GM12878 (cell line): ENCODE measurements around the gene VMAC. TPM values are rescaled to one million over a fixed set of nuclear protein-coding genes. Genes with fewer than 3 reads are reported as not detected.

Experiments used
- ATAC-seq: fragments of 200-7000 bp; cut with Tn5 transposase; 3 replicates; pipeline ENCODE4 v1.9.1; 2020; ENCODE audit warnings: mild to moderate bottlenecking, moderate library complexity
- BruUV-seq: library from RNA; stranded (reverse); fragments of 400-500 nt; replicated peaks from 2 replicates; lab custom pipeline; 2021; lab: Mats Ljungman, UMichigan
- CTCF ChIA-PET: fragments of 300-600 bp; sonication (Branson Sonifier 250); formaldehyde crosslinking; extraction: SDS; loops from one replicate; lab custom pipeline; 2021; ENCODE audit warnings: inconsistent platforms; lab: Yijun Ruan, JAX
- POLR2A ChIA-PET: fragments of 350-600 bp; formaldehyde crosslinking; extraction: SDS; loops from one replicate; lab custom pipeline; 2021; ENCODE audit warnings: inconsistent platforms; lab: Charles Lee
- RAD21 ChIA-PET: fragments of 300-600 bp; sonication (Branson Sonifier 250); formaldehyde crosslinking; loops from one replicate; lab custom pipeline; 2023; ENCODE audit warnings: antibody characterized with exemption; ENCODE audit not compliant: unreplicated experiment; lab: Charles Lee
- SMC1A ChIA-PET: fragments of 300-600 bp; sonication (Branson Sonifier 250); formaldehyde crosslinking; loops from one replicate; lab custom pipeline; 2023; ENCODE audit not compliant: unreplicated experiment, uncharacterized antibody; lab: Charles Lee
- DNase-seq: peaks from one replicate; pipeline ENCODE4 v3.0.0-alpha.2; 2011; ENCODE audit warnings: low read depth, low spot score
- FAIRE-seq: peaks from 3 replicates; lab custom pipeline; 2011; peaks lifted over from hg19 to GRCh38; lab: Jason Lieb, UNC
- H2AFZ ChIP-seq: 2 replicates; pipeline ENCODE4 v1.6.0; 2011; ENCODE audit warnings: low read depth, low read length, control low read depth; ENCODE audit not compliant: control insufficient read depth
- H3K27ac ChIP-seq: 2 replicates; pipeline ENCODE4 v1.5.1; 2011; ENCODE audit warnings: control low read depth; ENCODE audit not compliant: control insufficient read depth, insufficient read depth
- H3K27me3 ChIP-seq, 2 experiments: replicated peaks in 1 of 2; 2 replicates each; pipeline versions ENCODE4 v1.6.0 to v1.6.1; 2011; ENCODE audit warnings: low read length in 1 of 2; ENCODE audit not compliant: control insufficient read depth in 2 of 2, insufficient read depth in 2 of 2
- H3K36me3 ChIP-seq, 2 experiments: 2 replicates each; pipeline ENCODE4 v1.5.1; 2011; ENCODE audit warnings: low read length in 1 of 2; ENCODE audit not compliant: control insufficient read depth in 2 of 2, insufficient read depth in 2 of 2
- H3K4me1 ChIP-seq: 2 replicates; pipeline ENCODE4 v1.6.1; 2011; ENCODE audit warnings: mild to moderate bottlenecking, low read length, moderate library complexity, mixed read lengths; ENCODE audit not compliant: control insufficient read depth, insufficient read depth
- H3K4me2 ChIP-seq: 2 replicates; pipeline ENCODE4 v1.6.0; 2011; ENCODE audit warnings: control low read depth; ENCODE audit not compliant: control insufficient read depth, insufficient read depth
- H3K4me3 ChIP-seq: fragments of 200-600 bp; sonication (generic); 2 replicates; pipeline ENCODE4 v1.5.1; 2016
- H3K79me2 ChIP-seq: 2 replicates; pipeline ENCODE4 v1.6.0; 2011; ENCODE audit warnings: low read length; ENCODE audit not compliant: control insufficient read depth, insufficient read depth
- H3K9ac ChIP-seq: 2 replicates; pipeline ENCODE4 v1.8.0; 2011; ENCODE audit warnings: low read length, control low read depth, mixed read lengths; ENCODE audit not compliant: control insufficient read depth, insufficient read depth
- H3K9me3 ChIP-seq: replicated peaks from 3 replicates; pipeline ENCODE4 v1.5.1; 2011; ENCODE audit warnings: mild to moderate bottlenecking, low read length; ENCODE audit not compliant: control insufficient read depth, insufficient read depth
- H4K20me1 ChIP-seq: 2 replicates; pipeline ENCODE4 v1.6.0; 2011; ENCODE audit not compliant: control insufficient read depth, insufficient read depth
- BACH1 ChIP-seq: fragments of 450-650 bp; IDR thresholded peaks from 2 replicates; pipeline ENCODE4 v1.6.1; 2017; ENCODE audit warnings: mild to moderate bottlenecking, borderline replicate concordance
- EED ChIP-seq: sonication (generic); IDR thresholded peaks from 2 replicates; pipeline ENCODE4 v1.6.1; 2016; ENCODE audit warnings: antibody characterized with exemption, low read depth
- PAX5 ChIP-seq: IDR thresholded peaks from 2 replicates; pipeline ENCODE4 v1.6.1; 2011; ENCODE audit warnings: low read depth, low read length, borderline replicate concordance
- PBX3 ChIP-seq: IDR thresholded peaks from 2 replicates; pipeline ENCODE4 v1.6.1; 2011; ENCODE audit warnings: mild to moderate bottlenecking, low read depth, low read length, moderate library complexity; ENCODE audit not compliant: insufficient replicate concordance
- SIN3A ChIP-seq: IDR thresholded peaks from 2 replicates; pipeline ENCODE4 v1.6.1; 2012; ENCODE audit warnings: low read depth, low read length, improper control_type of control experiment
- WGBS: methylation state at CpG from one replicate; pipeline ENCODE4 v1.1.6; 2016; ENCODE audit warnings: low lambda C conversion rate; ENCODE audit not compliant: insufficient replicate concordance, insufficient coverage; ENCODE audit errors: missing lambda C conversion rate; 5-methylcytosine and 5-hydroxymethylcytosine counted together
- in situ Hi-C: fragments of 300-500 bp; cut with MboI; formaldehyde crosslinking; loops from 9 replicates; pipeline ENCODE4 v1.14.3; 2018; ENCODE audit warnings: mixed read lengths
- intact Hi-C: fragments of 100-400 bp; cut with micrococcal nuclease; formaldehyde crosslinking; loops from one replicate; pipeline ENCODE4 v1.14.2; 2022; ENCODE audit not compliant: unreplicated experiment
- polyA plus RNA-seq, 11 experiments: library from polyadenylated mRNA; depleted of rRNA in 4 of 11; unstranded in 6 of 11; stranded (reverse) in 5 of 11; fragments of >200 nt; fragmentation: Nextera tagmentation in 4 of 11; fragmentation: Illumina TruSeq in 1 of 11; extraction: Ambion mirVana in 4 of 11; extraction: Trizol in 1 of 11; gene quantifications; 1 replicate in 1 of 11; 2 replicates in 10 of 11; pipeline versions ENCODE4 v1.2.1 to v1.2.3, GENCODE V29; 2011 to 2016; ENCODE audit warnings: inconsistent platforms in 2 of 11, missing spikeins in 2 of 11, low read depth in 1 of 11
- total RNA-seq, 4 experiments: library from RNA; depleted of rRNA in 3 of 4; stranded (reverse); fragments of >200 nt in 3 of 4; fragmentation: Illumina TruSeq in 1 of 4; extraction: Trizol in 1 of 4; gene quantifications; 2 replicates each; pipeline versions ENCODE4 v1.2.1 to v1.2.3, GENCODE V29; 2013 to 2021
- TF ChIP-seq, protein P1 (sequence below): fragments of 450-650 bp; formaldehyde crosslinking; IDR thresholded peaks from 2 replicates; pipeline ENCODE4 v1.5.0; 2022; ENCODE audit warnings: mild to moderate bottlenecking, missing genetic modification characterization
- TF ChIP-seq, protein P2 (sequence below): fragments of 450-650 bp; conservative IDR thresholded peaks from 2 replicates; pipeline ENCODE4 v1.6.1; 2017; ENCODE audit warnings: mild to moderate bottlenecking, moderate library complexity

The VMAC gene
- total and polyA plus RNA-seq, 10 of the 15 experiments (the other 5 are each of a cell fraction or from before 2014, with no cell fraction given) = 0.18 to 6.8 (median 1.8) TPM

DNA sequence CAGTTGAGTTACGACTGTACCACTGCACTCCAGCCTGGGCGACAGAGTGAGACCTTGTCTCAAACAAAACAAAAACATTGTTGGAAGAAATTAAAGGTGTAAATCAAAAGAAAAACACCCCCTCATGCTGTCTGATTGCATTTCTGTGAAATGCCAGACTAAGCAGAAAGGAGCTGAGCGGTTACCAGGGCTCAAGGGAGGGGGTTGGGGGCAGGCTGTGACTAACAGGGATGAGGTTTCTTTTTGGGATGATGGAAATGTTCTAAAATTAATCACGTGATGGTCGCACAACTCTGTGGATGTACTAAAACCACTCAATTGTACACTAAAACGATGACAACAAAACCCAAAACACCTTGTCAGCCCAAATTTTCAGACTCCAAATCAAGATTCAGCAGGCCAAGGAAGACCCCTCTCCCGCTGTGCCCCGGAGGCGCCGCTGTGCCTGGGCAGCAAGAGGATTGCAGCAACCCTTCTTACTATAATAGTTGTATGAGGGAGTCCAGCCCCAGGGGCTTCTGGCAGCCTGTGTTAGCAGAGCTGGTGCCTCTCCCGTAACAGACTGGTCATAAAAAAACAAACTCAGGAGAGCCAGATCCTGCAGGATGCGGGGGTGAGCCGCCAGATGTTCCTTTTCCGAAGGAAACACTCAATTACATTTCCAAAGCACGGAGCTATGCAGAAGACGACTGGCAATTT is 30.3 kb downstream of the VMAC start:
- in situ Hi-C loops = no loop called here
- Histone ChIP-seq H3K27me3 (no peaks in the 10 kb centered on the region), H3K27ac (no peak overlapping the region), H3K36me3 (peaks cover 14 to 37% of the 10 kb centered on the region in 2 experiments; a peak in 3 of 4 replicates), H3K4me1 (no peaks in the 10 kb centered on the region), H3K4me3 (no peak overlapping the region), H3K9ac (no peak overlapping the region), H2AFZ (no peak overlapping the region), H3K4me2 (no peak overlapping the region), H4K20me1 (no peaks in the 10 kb centered on the region), H3K79me2 (no peaks in the 10 kb centered on the region), H3K9me3 (no peaks in the 10 kb centered on the region)
- POLR2A ChIA-PET = no interaction called here
- TF ChIP-seq BACH1 (no peak), EED (no peak), PBX3 (no peak)
- no TSS peak for BruUV-seq
- intact Hi-C loops = no loop called here
- RAD21 ChIA-PET = interaction anchor here (0.6 kb wide), 1 partner anchor 33 kb away, joined by 3 read pairs; no protein-coding TSS in a partner anchor
- FAIRE-seq (no peak), ATAC-seq (no peak), DNase-seq (no peak)
- CTCF ChIA-PET = no interaction called here
- WGBS = 96% methylated on average over 16 of the region's 16 CpGs
- SMC1A ChIA-PET = no interaction called here

DNA sequence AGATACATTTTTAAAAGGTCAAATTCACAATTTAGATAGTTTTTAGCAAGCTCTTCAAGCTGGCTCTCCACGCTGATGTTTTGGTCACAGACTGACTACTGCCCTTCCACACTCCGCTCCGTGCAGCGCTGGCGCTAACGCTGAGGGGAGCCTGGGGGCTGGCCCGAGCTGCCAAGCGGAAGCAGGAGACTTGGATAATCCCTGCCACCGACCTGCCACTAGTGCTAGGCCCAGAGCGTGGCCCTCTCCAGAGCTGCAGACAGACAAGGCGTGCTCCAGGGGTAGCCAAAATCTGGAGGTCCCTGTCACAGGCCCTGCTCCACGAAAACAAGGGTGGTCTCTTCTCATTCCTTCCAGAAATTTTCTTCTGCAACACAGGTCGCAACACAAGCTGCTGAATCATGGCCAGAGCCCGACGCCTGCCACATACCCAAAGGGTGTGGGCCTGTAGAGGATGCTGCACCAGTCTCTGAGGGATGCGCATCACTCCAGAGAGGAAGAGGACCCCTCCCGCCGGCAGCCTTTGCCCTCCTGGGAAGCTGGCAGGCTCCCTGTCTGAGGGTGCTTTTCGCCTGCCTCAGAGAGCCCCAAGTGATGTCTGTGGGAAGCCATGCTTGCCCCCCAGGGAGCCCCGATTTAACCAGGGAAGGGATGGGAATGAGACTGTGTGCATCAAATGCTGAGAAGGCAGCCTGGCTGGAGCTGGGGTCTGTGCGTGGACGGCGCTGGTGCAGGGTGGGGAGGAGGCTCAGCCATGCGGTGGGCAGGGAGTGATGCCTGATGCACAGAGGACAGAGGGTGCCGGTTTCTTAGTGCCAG is 31.0 kb downstream of the VMAC start:
- no peaks in the 10 kb centered on the region for H3K4me1 ChIP-seq
- DNase-seq (no peak), FAIRE-seq (no peak), ATAC-seq (no peak)
- intact Hi-C loops = no loop called here
- WGBS = 97% methylated on average over 25 of the region's 25 CpGs
- no peak overlapping the region for H2AFZ ChIP-seq
- H3K4me2 ChIP-seq = no peak overlapping the region
- ChIA-PET CTCF (no interaction called here), POLR2A (no interaction called here), SMC1A (no interaction called here), RAD21 (interaction anchor here (0.6 kb wide), 1 partner anchor 33 kb away, joined by 3 read pairs; no protein-coding TSS in a partner anchor)
- no peaks in the 10 kb centered on the region for H4K20me1 ChIP-seq
- no peaks in the 10 kb centered on the region for H3K27me3 ChIP-seq
- no peaks in the 10 kb centered on the region for H3K79me2 ChIP-seq
- in situ Hi-C loops = no loop called here
- no TSS peak for BruUV-seq
- no peak overlapping the region for H3K9ac ChIP-seq
- no peak overlapping the region for H3K4me3 ChIP-seq
- H3K9me3 ChIP-seq = no peaks in the 10 kb centered on the region
- H3K36me3 ChIP-seq = peaks cover 10 to 40% of the 10 kb centered on the region in 2 experiments; a peak in 3 of 4 replicates
- H3K27ac ChIP-seq = no peak overlapping the region
- TF ChIP-seq, protein P1, sequence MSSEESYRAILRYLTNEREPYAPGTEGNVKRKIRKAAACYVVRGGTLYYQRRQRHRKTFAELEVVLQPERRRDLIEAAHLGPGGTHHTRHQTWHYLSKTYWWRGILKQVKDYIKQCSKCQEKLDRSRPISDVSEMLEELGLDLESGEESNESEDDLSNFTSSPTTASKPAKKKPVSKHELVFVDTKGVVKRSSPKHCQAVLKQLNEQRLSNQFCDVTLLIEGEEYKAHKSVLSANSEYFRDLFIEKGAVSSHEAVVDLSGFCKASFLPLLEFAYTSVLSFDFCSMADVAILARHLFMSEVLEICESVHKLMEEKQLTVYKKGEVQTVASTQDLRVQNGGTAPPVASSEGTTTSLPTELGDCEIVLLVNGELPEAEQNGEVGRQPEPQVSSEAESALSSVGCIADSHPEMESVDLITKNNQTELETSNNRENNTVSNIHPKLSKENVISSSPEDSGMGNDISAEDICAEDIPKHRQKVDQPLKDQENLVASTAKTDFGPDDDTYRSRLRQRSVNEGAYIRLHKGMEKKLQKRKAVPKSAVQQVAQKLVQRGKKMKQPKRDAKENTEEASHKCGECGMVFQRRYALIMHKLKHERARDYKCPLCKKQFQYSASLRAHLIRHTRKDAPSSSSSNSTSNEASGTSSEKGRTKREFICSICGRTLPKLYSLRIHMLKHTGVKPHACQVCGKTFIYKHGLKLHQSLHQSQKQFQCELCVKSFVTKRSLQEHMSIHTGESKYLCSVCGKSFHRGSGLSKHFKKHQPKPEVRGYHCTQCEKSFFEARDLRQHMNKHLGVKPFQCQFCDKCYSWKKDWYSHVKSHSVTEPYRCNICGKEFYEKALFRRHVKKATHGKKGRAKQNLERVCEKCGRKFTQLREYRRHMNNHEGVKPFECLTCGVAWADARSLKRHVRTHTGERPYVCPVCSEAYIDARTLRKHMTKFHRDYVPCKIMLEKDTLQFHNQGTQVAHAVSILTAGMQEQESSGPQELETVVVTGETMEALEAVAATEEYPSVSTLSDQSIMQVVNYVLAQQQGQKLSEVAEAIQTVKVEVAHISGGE (CRISPR knock-in tag) = no peak
- TF ChIP-seq PAX5 (no peak), SIN3A (no peak)
- TF ChIP-seq, protein P2, sequence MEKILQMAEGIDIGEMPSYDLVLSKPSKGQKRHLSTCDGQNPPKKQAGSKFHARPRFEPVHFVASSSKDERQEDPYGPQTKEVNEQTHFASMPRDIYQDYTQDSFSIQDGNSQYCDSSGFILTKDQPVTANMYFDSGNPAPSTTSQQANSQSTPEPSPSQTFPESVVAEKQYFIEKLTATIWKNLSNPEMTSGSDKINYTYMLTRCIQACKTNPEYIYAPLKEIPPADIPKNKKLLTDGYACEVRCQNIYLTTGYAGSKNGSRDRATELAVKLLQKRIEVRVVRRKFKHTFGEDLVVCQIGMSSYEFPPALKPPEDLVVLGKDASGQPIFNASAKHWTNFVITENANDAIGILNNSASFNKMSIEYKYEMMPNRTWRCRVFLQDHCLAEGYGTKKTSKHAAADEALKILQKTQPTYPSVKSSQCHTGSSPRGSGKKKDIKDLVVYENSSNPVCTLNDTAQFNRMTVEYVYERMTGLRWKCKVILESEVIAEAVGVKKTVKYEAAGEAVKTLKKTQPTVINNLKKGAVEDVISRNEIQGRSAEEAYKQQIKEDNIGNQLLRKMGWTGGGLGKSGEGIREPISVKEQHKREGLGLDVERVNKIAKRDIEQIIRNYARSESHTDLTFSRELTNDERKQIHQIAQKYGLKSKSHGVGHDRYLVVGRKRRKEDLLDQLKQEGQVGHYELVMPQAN = no peak
